Stimulated activated CD8-positive, alpha-beta memory T cell treated with anti-CD3 and anti-CD28 coated beads, Interleukin-7, amount 100 ng/mL, for 4 hours (primary cell): Measurements from ENCODE around the gene MITF.
"Not testable (repeated sequence)": the region's sequence is repeated elsewhere in the genome, so short reads cannot be mapped to it uniquely, and the experiment has no call there.

ENCODE experiments used
- DNase-seq, 2 donors: peaks; one replicate each; pipeline ENCODE4 v3.0.0-alpha.2; 2020; ENCODE audit warnings: low read depth in 2 of 2

Gene MITF

DNA sequence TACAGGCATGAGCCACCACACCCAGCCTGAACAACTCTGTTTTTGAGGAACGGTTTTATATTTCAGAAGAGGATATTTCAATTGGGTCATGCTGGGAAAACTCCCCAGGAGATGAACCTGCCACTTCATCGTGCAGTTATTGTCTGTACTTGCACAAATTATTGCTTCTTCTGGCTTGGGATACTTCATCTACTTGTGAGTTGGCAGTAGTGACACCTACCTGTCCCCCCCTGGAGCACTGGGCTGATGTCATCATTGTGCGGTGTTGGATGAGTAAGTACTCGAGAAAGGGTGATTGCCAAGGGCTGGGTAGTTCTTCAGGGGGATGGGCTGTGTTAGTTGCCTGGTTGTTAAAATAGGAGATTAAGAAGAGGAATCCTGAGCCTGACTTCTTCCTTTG is 175.1 kb downstream of the MITF start:
- DNase-seq = no peak

DNA sequence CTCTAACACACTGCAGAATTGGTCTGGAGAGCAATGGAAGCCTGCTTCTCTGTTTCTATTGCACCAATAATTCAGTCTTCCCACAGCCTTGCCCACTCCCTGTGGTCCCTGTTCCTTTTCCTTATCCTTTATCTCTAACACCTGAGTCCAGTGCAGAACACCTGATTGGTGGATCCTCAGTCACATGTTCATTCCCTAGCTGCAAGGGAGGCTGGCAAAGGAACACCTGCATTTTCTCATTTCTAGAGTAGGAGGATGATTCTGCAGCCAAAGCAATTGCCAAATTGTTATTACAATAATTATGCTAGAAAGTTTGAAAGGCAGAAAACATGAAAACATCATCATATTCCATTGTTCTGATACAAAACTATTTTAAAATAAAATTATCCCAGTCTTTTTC is 176.5 kb downstream of the MITF start:
- no peak for DNase-seq

DNA sequence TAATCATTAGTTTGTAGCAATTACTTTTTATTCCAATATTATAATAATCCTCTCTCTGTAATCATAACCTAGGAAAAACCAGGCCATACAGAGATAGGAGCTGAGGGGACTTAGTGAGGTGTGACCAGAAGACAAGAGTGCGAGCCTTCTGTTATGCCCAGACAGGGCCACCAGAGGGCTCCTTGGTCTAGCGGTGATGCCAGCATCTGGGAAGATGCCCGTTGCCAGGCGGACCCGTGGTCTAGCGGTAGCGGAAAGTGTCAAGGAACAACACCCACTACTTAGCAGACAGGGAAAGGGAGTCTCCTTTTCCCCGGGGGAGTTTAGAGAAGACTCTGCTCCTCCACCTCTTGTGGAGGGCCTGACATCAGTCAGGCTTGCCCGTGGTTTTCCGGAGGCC is 180.7 kb downstream of the MITF start:
- DNase-seq = not testable (repeated sequence)

- no peak for DNase-seq
These were observed 182.4 kb downstream of the MITF start for GRCh38 chr3:69921651-69922050.

DNA sequence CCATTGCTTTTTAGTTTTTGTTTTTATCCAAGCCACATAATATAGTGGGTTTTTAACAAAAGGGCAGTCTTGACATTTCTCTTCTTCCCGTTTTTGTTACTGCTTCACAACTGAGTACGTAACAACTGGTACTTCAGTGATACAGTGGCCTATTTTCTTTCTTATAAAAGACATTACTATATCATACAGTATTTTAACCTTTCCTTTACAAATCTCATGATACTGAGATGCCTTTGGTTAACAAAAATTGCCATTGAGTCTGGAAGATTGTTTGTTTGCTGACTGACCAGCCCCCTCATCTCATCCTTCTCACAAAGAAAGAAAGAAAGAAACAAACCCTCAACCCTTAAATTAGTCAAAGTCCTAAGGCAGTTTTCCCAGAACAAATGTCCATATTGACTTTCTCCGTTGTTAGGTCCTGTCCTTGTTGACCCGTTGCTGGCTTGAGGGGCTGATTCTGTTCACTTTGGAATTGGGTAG is 183.3 kb downstream of the MITF start:
- DNase-seq = no peak

GRCh38 chr3:69925506-69925905 is 186.2 kb downstream of the MITF start:
- no peak for DNase-seq

DNA sequence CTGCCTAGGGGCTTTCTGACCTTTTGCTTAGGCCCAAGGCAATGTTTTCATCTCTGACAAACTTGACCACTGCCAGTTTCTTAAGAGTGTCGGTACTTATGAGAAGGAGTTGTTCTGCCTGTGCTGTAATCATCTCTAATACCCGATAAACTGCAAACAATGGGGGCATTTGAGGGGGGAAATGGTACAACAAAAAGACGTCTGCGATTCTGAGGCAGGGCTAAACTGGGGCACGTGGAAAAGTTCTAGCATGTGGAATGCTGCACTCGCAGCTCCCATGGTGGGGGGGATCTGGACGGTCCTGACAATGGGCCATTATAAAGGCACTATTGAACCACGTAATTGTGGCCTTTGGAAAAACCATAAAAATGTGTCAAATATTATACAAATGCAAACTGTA is 187.1 kb downstream of the MITF start:
- DNase-seq = no peak

GRCh38 chr3:69927571-69927970 is 188.3 kb downstream of the MITF start:
- DNase-seq = no peak

DNA sequence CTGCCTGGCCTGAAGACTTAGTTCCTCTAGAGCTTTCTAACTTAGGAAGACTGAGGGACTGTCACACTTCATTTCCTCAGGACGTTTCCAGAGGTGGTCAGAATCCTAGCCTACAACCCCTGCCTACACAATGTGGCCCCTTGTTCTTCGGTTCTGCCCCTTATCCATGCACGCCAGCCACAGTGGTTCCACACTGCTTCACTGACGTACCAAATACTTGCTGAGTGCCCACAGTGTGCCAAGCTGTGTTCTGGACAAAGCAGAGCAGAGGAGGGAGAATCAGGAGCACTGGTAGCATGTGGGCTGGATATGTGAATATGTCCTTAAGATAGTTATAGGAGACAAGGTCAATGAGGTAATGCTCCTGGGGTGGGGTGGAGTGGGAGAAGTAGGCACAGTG is 189.8 kb downstream of the MITF start:
- no peak for DNase-seq

DNA sequence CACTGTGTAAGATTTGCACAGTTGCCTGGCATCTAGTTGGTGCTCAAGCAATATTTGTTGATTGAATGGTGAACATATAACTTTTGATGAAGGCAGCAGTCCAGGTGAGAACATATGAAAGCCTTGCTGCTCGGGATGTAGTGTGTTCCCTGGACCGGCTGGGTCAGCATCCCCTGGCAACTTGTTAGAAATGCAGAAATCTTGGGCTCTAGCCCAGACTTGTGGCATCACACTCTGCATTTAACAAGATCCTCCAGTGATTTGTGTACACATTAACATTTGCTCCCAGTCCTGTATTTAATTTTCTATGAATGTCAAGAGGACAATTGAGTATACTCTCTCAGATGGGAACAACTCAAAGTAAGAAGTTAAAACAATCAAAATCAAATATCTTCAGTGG is 191.3 kb downstream of the MITF start:
- no peak for DNase-seq

- DNase-seq = no peak
These were observed 192.8 kb downstream of the MITF start for GRCh38 chr3:69932087-69932486.

GRCh38 chr3:69932501-69932900 is 193.2 kb downstream of the MITF start:
- no peak for DNase-seq

GRCh38 chr3:69934398-69934797 is 195.1 kb downstream of the MITF start:
- no peak for DNase-seq

DNA sequence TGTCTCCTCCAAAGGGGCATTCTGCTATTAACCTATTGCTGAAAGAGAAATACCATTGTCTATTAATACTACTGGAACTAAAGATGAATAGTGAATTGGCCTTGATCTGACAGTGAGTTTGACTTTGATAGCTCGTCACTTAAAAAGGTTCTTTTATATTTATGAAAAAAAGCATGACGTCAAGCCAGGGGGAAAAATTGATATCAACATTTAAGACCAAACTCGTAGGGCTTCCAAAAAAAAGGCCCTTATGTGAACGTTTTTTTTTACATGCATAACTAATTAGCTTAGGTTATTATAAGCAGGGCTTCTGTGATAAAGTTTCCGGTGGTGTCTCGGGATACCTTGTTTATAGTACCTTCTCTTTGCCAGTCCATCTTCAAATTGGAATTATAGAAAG is 197.0 kb downstream of the MITF start:
- DNase-seq = no peak

DNA sequence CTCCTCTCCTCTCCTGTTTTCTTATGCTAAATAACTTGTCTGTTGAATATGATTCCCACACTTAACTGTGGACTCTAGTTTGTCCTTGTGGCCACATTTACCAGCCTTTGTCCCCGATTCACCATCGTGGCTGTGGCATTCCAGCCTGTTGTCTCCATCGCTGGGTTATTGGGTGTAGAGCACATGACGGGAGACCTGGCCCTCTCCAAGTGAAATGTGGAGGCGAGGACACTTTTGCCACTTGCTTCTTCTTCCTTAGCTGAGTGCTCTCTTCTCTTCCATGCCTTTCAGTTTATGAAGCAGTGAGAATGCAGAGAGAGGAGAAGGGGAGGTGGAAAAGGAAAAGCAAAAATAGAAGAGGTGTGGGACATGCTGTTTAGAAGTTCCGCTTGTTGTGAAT is 198.8 kb downstream of the MITF start:
- no peak for DNase-seq

- DNase-seq = no peak
These were observed 199.7 kb downstream of the MITF start for GRCh38 chr3:69938931-69939330.

- DNase-seq = no peak
These were observed 201.8 kb downstream of the MITF start for GRCh38 chr3:69941037-69941436.

- DNase-seq = no peak
These were observed 202.3 kb downstream of the MITF start for GRCh38 chr3:69941439-69942176.

DNA sequence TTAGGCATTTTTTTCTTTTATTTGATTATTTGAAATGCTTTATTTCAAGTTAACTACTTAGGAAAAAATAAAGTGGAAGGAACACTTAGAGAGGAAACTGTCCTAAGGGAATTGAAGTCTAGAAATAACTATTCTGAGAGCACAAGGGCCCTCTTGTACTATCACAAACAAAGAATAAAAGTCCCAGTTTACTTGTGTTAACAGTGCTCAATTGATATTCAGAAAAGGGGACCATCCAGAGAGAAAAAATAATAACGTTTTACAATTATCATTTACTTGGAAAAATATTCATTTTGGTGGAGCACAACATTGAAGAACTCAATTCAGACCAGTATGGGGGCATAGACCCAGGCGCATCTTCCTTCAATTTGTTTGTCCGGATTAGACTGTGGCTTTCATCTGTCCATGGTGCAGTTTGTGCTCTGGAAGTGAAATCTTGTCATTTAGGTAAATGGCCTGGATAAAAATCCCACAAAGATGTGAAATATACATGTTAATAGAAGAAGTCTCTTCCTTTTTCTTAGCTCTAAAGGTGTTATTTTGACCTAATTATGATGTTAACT is 205.7 kb downstream of the MITF start:
- DNase-seq = no peak

DNA sequence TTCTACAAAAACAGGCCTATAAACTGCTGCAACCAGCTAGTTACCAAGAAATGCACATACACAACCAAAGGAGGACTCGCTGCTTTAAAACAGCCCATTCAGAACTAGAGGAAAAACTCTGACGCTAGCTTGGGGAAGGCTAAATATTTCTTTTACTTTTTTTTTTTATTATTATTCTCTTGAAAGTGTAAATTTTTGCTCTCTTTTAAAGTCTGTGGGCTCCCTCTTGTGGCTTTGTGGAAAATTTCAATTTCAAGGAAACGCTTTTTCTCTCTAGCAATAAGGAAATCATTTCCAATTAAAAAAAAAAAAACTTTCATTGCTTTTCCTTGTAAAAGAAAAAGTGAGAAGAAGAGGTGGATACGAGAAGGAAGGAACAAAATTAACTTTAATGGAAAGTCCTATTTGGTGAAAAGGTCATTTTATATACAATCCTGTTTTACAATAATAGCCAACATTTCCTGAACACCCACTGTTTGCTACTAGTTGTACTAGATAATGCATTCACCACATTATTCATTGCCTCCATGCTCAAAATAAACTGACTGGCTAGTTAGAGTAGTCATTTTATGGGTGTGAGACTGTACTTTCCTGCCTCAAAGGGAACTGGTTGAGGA is 209.1 kb downstream of the MITF start:
- no peak for DNase-seq

DNA sequence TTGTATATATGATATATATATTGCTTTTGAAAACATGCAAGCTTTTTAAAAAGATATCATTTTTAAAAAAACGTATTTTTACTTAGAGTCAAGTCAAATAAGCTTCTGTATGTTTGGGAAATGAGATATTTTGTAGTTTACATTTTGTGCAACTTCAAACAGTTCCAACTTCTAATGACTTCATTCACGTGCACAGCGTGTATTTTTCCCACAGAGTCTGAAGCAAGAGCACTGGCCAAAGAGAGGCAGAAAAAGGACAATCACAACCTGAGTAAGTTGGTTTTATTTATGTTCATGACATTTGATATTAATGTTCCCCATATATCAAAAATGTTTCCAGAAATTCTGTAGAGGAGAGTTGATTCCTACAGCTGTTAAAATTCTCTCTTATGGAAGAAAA is 212.4 kb downstream of the MITF start:
- DNase-seq = no peak

GRCh38 chr3:69959581-69959980 is 220.3 kb downstream of the MITF start:
- DNase-seq = no peak

DNA sequence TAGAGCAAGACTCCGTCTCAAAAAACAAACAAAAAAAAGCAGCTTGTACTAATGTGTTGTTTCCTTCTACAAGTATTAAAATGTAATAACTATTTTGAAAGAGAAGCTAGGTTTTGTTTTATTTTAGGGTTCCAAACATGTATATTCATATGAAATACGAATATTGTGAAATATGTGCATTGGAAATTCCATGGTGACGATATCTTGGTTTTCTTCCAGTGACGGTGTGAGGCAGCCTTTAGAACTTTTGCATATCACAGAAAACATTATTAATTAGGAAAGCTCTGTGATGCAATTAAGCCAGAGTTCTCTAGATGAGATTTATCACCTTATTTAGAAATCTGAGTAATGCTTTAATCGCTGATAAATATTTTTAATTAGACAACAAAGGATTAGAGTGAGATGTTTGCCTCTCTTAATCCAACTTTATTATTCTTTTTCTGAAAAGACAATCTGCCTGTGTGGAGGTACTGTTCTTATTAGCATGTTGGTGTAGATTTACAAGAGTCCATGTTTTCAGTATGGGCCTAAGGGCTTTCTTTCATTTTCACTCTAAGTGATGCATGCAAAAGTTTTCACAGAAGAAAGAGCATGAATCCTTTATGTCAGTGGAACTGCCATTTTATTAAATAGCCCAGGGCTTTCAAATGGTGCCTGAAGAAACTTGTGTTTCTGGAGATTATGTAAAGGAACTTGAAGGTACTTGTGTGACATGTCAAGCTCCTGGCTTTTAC is 222.6 kb downstream of the MITF start:
- no peak for DNase-seq
